WTC11 (cell line): ENCODE data around the gene TDP1.

Experiments used
- CTCF ChIP-seq: fragments of 200-600 bp; IDR thresholded peaks from 2 replicates; pipeline ENCODE4 v1.8.0; 2022; ENCODE audit warnings: antibody characterized with exemption
- RELA ChIP-seq: sonication (generic); formaldehyde crosslinking; IDR thresholded peaks from 2 replicates; pipeline ENCODE4 v1.8.1; 2022; ENCODE audit warnings: missing genetic modification reagents, mild to moderate bottlenecking, borderline replicate concordance
- USF2 ChIP-seq: sonication (generic); formaldehyde crosslinking; IDR thresholded peaks from 2 replicates; pipeline ENCODE4 v1.8.1; 2023; ENCODE audit warnings: mild to moderate bottlenecking, missing genetic modification reagents, moderate library complexity

DNA sequence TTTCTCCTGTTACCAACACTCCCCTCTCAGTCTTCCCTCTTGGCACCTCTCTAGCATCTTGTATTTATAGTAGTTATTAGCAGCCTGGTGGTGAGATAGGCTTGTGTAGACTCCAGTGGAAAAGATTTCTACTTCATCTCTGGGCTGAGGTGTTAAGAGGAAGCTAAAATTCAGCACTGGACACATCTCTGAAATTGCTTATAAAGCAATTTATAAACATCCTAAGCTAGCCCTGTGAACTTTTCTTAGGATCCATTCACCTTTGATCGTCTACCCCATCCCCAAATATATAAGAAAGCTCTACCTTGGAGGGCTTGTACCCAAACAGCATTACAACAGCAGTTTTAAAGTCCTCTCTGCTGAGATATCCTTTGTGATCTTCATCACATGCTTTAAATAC is 2.1 kb upstream of the TDP1 start:
- TF ChIP-seq USF2 (CRISPR knock-in tag) (no peak), RELA (CRISPR knock-in tag) (no peak), CTCF (no peak)
